PC-9 (cell line): ENCODE measurements around the gene E2F1.

ENCODE experiments used
- CTCF ChIP-seq: fragments of 200-600 bp; sonication (generic); conservative IDR thresholded peaks from 2 replicates; pipeline ENCODE4 v1.6.1; 2017; ENCODE audit warnings: mixed run types, antibody characterized with exemption, mild to moderate bottlenecking, moderate library complexity
- EZH2 ChIP-seq: fragments of 200-600 bp; sonication (generic); IDR thresholded peaks from 2 replicates; pipeline ENCODE4 v1.8.0; 2017; ENCODE audit warnings: antibody characterized with exemption, low read depth

GRCh38 chr20:33669873-33670640 is 16.1 kb downstream of the E2F1 start:
- TF ChIP-seq CTCF, result no peak
- no peak for TF ChIP-seq EZH2
